IPS-NIHi7 (cell line): ENCODE measurements around the gene PTPRD.
A peak's percentile ranks its signal among the peaks of the same experiment; 100 is the strongest.

Source experiments
- DNase-seq: peaks from one replicate; pipeline ENCODE4 v3.0.0; 2012; ENCODE audit warnings: mixed read lengths; ENCODE audit errors: extremely low spot score

PTPRD gene

GRCh38 chr9:9612755-9613154, 1000.0 kb downstream of the PTPRD start:
- DNase-seq = no peak

- DNase-seq = no peak
Observed at GRCh38 chr9:9612270-9612669, 1000.5 kb downstream of the PTPRD start.

GRCh38 chr9:9605681-9606080, 1007.1 kb downstream of the PTPRD start:
- DNase-seq = no peak

GRCh38 chr9:9603345-9603744, 1009.5 kb downstream of the PTPRD start:
- DNase-seq = no peak

- DNase-seq = peak; percentile 13
Observed at GRCh38 chr9:9598723-9599122, 1014.1 kb downstream of the PTPRD start.

GRCh38 chr9:9592104-9592503, 1020.7 kb downstream of the PTPRD start:
- DNase-seq = no peak

- no peak for DNase-seq
Observed at GRCh38 chr9:9585920-9586319, 1026.9 kb downstream of the PTPRD start.

- no peak for DNase-seq
Observed at GRCh38 chr9:9574080-9574479, 1038.7 kb downstream of the PTPRD start.

- no peak for DNase-seq
Observed at GRCh38 chr9:9565700-9566099, 1047.1 kb downstream of the PTPRD start.

- no peak for DNase-seq
Observed at GRCh38 chr9:9563817-9564216, 1049.0 kb downstream of the PTPRD start.

GRCh38 chr9:9560382-9561035, 1052.3 kb downstream of the PTPRD start:
- DNase-seq = no peak

- no peak for DNase-seq
Observed at GRCh38 chr9:9558907-9559306, 1053.9 kb downstream of the PTPRD start.

- DNase-seq = peak; percentile 23
Observed at GRCh38 chr9:9557804-9558334, 1054.9 kb downstream of the PTPRD start.

GRCh38 chr9:9556865-9557803, 1055.7 kb downstream of the PTPRD start:
- DNase-seq = peak; percentile 18

- no peak for DNase-seq
Observed at GRCh38 chr9:9552665-9553064, 1060.1 kb downstream of the PTPRD start.

- DNase-seq = no peak
Observed at GRCh38 chr9:9538766-9539165, 1074.0 kb downstream of the PTPRD start.

GRCh38 chr9:9538356-9538755, 1074.4 kb downstream of the PTPRD start:
- DNase-seq = no peak

GRCh38 chr9:9536523-9536922, 1076.3 kb downstream of the PTPRD start:
- no peak for DNase-seq

- no peak for DNase-seq
Observed at GRCh38 chr9:9523476-9524139, 1089.2 kb downstream of the PTPRD start.

- DNase-seq = no peak
Observed at GRCh38 chr9:9522406-9522805, 1090.4 kb downstream of the PTPRD start.

- DNase-seq = no peak
Observed at GRCh38 chr9:9521033-9521779, 1091.6 kb downstream of the PTPRD start.

GRCh38 chr9:9504869-9505268, 1107.9 kb downstream of the PTPRD start:
- no peak for DNase-seq
